Measurements from ENCODE around the gene NBPF1. TPM values are rescaled to one million over a fixed set of nuclear protein-coding genes. Genes with fewer than 3 reads are reported as not detected.
"Not testable (repeated sequence)": the region's sequence is repeated elsewhere in the genome, so short reads cannot be mapped to it uniquely, and the experiment has no call there.

Gene NBPF1
- polyA plus RNA-seq, 1 donor from 2014 or later = 78.0 TPM

- Histone ChIP-seq H3K36me3 (ENCODE audit: insufficient read depth, low read length) (peaks cover 22% of the 10 kb centered on the region), H3K9me2 (ENCODE audit: insufficient read depth, low read length) (no peaks in the 10 kb centered on the region), H3K27ac (ENCODE audit: low read length) (no peak overlapping the region), H3K9ac (ENCODE audit: low read length) (no peak overlapping the region), H3K4me2 (ENCODE audit: low read length) (no peak overlapping the region), H3K4me3 (ENCODE audit: low read length) (no peak overlapping the region), H3F3A (ENCODE audit: insufficient read depth, low read length, poor library complexity, severe bottlenecking) (no peaks in the 10 kb centered on the region), H2AFZ (ENCODE audit: low read depth, low read length) (no peak overlapping the region), H4K20me1 (ENCODE audit: insufficient read depth) (no peaks in the 10 kb centered on the region), H3K79me2 (replicated peaks; ENCODE audit: insufficient read depth, low read length) (no peaks in the 10 kb centered on the region), H3K9me3 (ENCODE audit: low read length) (no peaks in the 10 kb centered on the region), H3K27me3 (ENCODE audit: insufficient read depth, low read depth, low read length) (no peaks in the 10 kb centered on the region)
- TF ChIP-seq REST (IDR thresholded peaks at IDR 0.05; ENCODE audit: borderline replicate concordance) (no peak), EZH2 (IDR thresholded peaks at IDR 0.05; ENCODE audit: borderline replicate concordance, insufficient read depth, low read length, poor library complexity, severe bottlenecking) (no peak), MXI1 (conservative IDR thresholded peaks at IDR 0.05; ENCODE audit: poor library complexity, severe bottlenecking) (no peak)
Observed at GRCh38 chr1:16625497-16626408, 12.4 kb upstream of the NBPF1 start.

- not testable (repeated sequence) for H3K4me2 ChIP-seq (ENCODE audit: low read length); H3K27ac ChIP-seq (ENCODE audit: low read length); H3K27me3 ChIP-seq (ENCODE audit: insufficient read depth, low read depth, low read length); H3K9ac ChIP-seq (ENCODE audit: low read length); H2AFZ ChIP-seq (ENCODE audit: low read depth, low read length); H3F3A ChIP-seq (ENCODE audit: insufficient read depth, low read length, poor library complexity, severe bottlenecking); H3K4me3 ChIP-seq (ENCODE audit: low read length); H3K9me2 ChIP-seq (ENCODE audit: insufficient read depth, low read length); H3K79me2 ChIP-seq (replicated peaks; ENCODE audit: insufficient read depth, low read length); H3K9me3 ChIP-seq (ENCODE audit: low read length); H4K20me1 ChIP-seq (ENCODE audit: insufficient read depth)
- H3K36me3 ChIP-seq (ENCODE audit: insufficient read depth, low read length) = peaks cover 22% of the 10 kb centered on the region
Observed at GRCh38 chr1:16623812-16624719, 10.7 kb upstream of the NBPF1 start.

GRCh38 chr1:16623337-16623736, 10.0 kb upstream of the NBPF1 start:
- not testable (repeated sequence) for H3K79me2 ChIP-seq (replicated peaks; ENCODE audit: insufficient read depth, low read length); H3K9me3 ChIP-seq (ENCODE audit: low read length); H4K20me1 ChIP-seq (ENCODE audit: insufficient read depth); H3K4me3 ChIP-seq (ENCODE audit: low read length); H3K9me2 ChIP-seq (ENCODE audit: insufficient read depth, low read length); H3K4me2 ChIP-seq (ENCODE audit: low read length); H3F3A ChIP-seq (ENCODE audit: insufficient read depth, low read length, poor library complexity, severe bottlenecking); H3K27me3 ChIP-seq (ENCODE audit: insufficient read depth, low read depth, low read length); H2AFZ ChIP-seq (ENCODE audit: low read depth, low read length); H3K9ac ChIP-seq (ENCODE audit: low read length); H3K27ac ChIP-seq (ENCODE audit: low read length)
- peaks cover 17% of the 10 kb centered on the region for H3K36me3 ChIP-seq (ENCODE audit: insufficient read depth, low read length)

- H3F3A ChIP-seq (ENCODE audit: insufficient read depth, low read length, poor library complexity, severe bottlenecking); H3K4me3 ChIP-seq (ENCODE audit: low read length); H3K9me3 ChIP-seq (ENCODE audit: low read length); H2AFZ ChIP-seq (ENCODE audit: low read depth, low read length); H3K4me2 ChIP-seq (ENCODE audit: low read length); H3K27ac ChIP-seq (ENCODE audit: low read length); H3K79me2 ChIP-seq (replicated peaks; ENCODE audit: insufficient read depth, low read length); H3K27me3 ChIP-seq (ENCODE audit: insufficient read depth, low read depth, low read length); H4K20me1 ChIP-seq (ENCODE audit: insufficient read depth); H3K9ac ChIP-seq (ENCODE audit: low read length); H3K9me2 ChIP-seq (ENCODE audit: insufficient read depth, low read length): not testable (repeated sequence)
- peaks cover 16% of the 10 kb centered on the region for H3K36me3 ChIP-seq (ENCODE audit: insufficient read depth, low read length)
Observed at GRCh38 chr1:16621681-16622315, 8.4 kb upstream of the NBPF1 start.

Measured in neural cell (in vitro differentiated cells).